Amniotic stem cell (primary cell): Measurements from ENCODE around the gene APOL4.
"Not testable (repeated sequence)": the region's sequence is repeated elsewhere in the genome, so short reads cannot be mapped to it uniquely, and the experiment has no call there.

Source experiments
- DNase-seq: peaks from one replicate; lab custom pipeline; 2025; lab: John Stamatoyannopoulos, UW

Gene APOL4

DNA sequence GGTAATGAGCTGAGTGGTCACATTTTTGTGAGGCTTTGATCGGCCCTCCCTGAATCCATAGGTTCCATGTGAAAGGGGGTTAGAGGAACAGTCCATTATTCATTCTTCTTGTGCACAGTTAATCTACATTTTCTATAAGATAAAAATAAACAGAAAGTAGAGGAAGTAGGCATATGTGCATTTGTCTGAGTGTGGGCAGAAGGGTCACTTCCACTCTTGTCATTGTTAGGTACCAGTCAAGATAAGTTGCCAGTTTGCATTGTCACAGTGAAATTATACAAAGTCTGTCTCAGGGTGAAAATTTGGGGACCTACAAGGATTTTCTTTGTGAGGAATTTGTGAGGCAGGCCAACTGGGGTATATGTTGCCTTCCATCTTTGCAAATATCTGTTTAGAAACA is 4.6 kb upstream of the APOL4 start:
- DNase-seq: no peak

GRCh38 chr22:36205573-36205972 is 4.0 kb upstream of the APOL4 start:
- not testable (repeated sequence) for DNase-seq

DNA sequence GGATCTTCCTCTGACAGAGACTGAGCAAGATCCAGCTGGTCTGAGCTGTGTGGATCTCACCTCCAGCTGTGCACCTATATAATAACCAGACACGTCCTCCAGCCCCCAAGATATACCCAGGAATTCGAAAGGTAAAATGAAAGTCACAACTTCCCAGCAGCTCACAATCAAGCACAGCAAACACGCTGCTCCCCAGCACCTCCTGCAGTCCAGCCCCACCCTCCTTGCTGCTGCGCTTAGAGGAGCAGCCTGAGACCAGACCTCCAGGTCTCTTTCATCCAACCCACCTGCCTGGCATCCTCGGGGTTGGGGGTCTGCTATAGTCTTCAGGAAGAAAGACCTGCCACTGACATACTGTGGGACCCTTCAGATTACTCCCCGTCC is 3.0 kb upstream of the APOL4 start:
- DNase-seq: no peak

GRCh38 chr22:36204001-36204631 is 2.5 kb upstream of the APOL4 start:
- DNase-seq: no peak

GRCh38 chr22:36203441-36203840 is 1.8 kb upstream of the APOL4 start:
- not testable (repeated sequence) for DNase-seq

- not testable (repeated sequence) for DNase-seq
Measured at GRCh38 chr22:36202906-36203305, 1.3 kb upstream of the APOL4 start.

DNA sequence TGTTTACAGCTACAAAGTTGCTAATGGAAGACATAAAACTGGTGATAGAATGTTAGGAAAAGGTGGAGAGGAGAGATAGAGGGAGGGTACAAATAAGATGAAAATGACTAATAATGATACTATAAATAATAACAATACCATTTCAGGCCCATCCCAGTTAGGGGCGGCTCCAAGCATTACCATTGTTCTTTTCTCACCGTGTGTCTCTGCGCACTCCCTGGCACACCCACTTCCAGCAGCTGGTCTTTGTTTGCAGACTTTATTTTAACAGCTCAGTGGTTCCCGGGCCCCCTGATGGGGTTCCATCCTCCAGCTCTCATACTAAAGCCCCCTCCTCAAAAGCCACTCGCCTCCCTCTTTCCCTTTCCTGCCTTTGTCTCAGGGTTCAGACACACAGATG is 584 bp downstream of the APOL4 start:
- DNase-seq: not testable (repeated sequence)

GRCh38 chr22:36199001-36199551 is 2.5 kb downstream of the APOL4 start:
- DNase-seq: no peak

- DNase-seq: no peak
Measured at GRCh38 chr22:36198536-36198935, 3.1 kb downstream of the APOL4 start.

- no peak for DNase-seq
Measured at GRCh38 chr22:36197514-36198146, 4.0 kb downstream of the APOL4 start.

- DNase-seq: peak; percentile 49
Measured at GRCh38 chr22:36197065-36197440, 4.6 kb downstream of the APOL4 start.

DNA sequence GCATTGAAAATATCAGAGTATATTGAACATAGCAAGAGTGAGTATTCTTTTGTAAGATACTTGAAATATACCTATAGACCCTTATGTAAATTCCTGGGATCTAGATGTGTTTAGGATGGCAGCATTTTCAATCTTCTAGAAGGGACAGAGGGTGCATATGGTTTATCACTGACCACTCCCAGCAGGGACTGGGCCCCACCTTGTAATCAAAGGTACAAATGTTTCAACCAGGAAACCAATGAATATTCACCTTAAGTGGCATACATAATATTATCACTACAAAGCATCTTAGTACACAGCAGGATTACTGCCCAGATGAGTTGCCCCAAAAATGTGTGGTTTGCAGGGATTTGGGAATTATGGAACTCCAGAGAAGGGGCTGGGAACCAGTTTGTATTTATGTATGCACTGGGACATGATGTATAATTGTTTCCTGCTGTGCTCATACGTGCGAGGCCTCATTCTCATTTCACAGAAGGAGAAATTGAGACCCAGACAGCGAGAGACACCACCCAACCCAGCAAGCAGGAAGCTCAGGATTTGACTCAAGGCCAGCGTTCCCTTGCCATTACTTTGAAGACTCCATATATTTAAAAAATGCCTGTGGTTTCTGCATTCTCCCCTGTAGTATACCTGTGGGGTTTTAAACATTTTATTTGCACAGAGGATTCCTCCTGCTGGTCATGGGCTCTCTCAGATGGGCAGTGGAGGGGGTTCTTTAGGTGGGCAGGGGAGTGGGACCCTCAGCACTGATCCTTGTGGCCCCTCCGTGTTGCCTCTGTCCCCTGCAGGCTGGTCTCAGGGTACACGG is 5.2 kb downstream of the APOL4 start:
- no peak for DNase-seq

DNA sequence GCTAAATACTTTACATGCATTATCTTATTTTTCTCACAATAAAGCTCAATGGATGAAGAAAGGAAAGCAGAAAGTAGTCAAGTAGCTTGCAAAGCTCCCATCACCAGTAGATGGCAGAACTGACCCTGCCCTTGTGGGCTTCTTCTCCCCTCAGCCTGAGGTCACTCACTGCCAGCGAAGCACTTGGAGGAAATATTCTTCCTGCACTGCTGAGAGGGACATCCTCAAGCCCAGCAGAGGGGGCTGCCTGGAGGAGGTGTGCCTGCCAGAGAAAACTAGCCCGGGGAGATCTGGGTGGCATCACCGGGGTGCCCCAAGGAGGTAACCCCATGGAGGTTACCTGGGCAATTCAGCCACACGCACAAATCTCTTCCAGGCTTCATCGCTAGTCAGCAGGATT is 6.6 kb downstream of the APOL4 start:
- peak; percentile 32 for DNase-seq

GRCh38 chr22:36194385-36194784 is 7.2 kb downstream of the APOL4 start:
- no peak for DNase-seq

DNA sequence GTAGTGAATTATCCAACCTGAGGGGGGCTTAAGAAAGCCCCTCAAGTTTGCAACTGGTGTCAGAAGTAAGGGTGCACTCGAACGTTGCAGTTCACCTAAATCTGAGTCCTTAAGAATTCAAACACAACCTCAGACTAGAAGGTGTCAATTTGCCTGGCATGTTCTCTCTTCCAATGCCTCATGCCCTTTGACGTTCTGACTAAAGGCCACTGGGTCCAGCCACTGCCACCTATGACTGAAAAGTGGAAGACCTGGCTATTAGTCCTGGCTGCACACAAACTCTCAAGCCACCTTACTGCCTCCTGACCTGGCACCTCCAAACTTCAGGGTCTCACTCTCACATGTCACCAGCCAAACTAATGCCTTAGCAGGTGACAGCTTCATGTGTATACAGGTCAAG is 8.0 kb downstream of the APOL4 start:
- DNase-seq: no peak

DNA sequence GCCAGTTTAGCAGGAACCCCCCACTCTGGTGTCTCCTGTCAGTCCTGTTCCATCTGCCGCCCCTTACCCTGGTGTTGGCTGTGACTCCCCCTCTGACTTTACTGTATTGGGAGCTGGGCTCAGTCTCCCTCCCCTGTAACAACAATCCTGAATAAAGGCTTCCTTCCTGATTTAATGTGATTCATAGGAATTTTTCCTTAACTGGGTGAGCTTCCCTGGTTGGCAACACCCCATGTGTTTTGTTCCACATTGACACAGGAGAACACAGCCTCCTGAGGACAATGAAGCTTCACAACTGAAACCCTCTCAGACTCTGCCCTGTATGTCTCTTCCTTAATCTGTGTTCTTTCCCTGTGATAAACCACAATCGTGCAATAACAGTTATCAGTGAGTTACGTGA is 8.4 kb downstream of the APOL4 start:
- DNase-seq: no peak

DNA sequence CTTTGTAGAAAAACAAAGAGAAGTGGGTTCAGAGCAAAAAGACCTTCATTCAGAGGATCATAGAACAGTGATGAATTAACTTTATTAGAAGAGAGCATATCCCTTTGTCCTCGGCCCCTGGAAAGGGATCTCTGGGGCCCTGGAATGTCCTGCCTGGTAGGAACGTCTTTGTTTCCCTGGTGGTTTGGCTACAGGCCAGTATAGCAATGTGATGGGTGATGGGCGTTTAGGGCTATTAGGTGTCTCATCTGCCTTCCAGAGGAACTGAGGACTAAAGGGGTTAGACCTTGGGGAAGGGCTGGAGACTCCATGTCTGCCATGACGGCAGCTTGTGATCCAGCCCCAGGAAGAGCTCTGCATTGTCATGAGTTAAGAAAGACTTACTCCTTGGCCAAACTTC is 9.1 kb downstream of the APOL4 start:
- no peak for DNase-seq

- DNase-seq: no peak
Measured at GRCh38 chr22:36191106-36191836, 10.3 kb downstream of the APOL4 start.

- not testable (repeated sequence) for DNase-seq
Measured at GRCh38 chr22:36187862-36188261, 13.7 kb downstream of the APOL4 start.

DNA sequence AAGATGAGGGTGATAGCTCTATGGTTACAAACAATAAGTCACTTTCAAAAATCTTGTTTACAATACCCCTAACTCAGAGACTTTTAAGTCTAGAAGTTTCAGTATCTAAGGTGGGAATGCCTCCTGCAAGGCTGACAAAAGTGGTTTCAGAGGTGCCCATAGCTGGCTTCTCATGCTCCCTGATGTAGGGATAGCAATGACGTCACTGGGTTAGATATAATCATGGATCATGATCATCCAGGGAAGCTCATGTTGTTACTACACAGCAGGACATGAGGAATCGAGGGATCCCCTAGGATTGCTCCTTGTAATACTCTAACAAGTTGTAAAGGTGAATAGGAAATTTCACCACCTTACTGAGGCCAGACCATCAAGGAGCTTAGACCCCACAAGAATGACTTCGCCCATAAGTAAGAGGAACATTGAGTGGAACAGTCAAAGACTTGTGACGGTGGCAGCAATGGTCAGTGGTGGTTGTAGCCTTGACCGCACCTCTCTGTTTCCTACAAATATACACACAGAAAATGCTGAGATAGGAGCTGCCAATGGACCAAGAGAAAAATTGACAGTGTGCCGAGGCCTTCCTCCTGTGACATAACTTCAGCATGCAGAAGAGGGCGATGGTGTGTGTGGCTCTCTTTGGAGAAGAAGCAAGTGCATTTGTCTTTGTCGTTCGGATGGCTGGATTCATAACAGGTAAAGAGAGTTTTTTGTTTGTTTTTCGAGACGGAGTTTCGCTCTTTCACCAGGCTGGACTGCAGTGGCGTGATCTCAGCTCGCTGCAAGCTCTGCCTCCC is 15.6 kb downstream of the APOL4 start:
- DNase-seq: no peak

GRCh38 chr22:36184433-36185025 is 17.1 kb downstream of the APOL4 start:
- no peak for DNase-seq
